Lower leg skin (tissue), 3 donors: Measurements from ENCODE around the gene LIN52.

ENCODE experiments used
- POLR2A ChIP-seq, 2 donors: fragments of 450-650 bp; IDR thresholded peaks; one replicate each; pipeline ENCODE4 v1.6.1; 2016 to 2017; ENCODE audit warnings: antibody characterized with exemption in 2 of 2, mild to moderate bottlenecking in 1 of 2, moderate library complexity in 1 of 2
- TF ChIP-seq, protein P1 (sequence below), 3 donors: fragments of 450-650 bp; IDR thresholded peaks; one replicate each; pipeline ENCODE4 v1.5.1; 2016; ENCODE audit warnings: antibody characterized with exemption in 3 of 3, mild to moderate bottlenecking in 3 of 3, moderate library complexity in 2 of 3

DNA sequence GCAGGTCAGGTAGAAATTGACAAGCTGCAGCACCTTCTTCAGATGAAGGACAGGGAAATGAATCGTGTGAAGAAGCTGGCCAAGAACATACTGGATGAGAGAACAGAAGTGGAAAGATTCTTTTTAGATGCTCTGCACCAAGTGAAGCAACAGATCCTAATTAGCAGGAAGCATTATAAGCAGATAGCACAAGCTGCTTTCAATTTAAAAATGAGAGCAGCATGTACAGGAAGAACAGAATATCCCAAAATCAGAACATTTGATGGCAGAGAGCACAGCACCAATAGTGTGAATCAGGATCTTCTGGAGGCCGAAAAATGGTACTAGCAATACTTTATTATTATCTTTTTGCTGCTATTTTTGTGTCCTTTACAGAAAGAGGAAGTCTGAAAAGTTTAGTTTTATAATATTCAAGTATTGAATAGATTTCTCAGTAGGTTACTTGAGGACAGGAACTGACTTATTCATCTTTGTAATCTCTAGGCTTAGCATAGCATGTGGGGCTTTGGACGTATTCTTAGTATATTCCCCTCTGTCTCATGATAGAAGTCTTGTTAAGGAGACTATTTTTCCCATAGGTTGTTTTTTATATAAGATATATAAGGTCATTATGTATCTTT, 34.8 kb upstream of the LIN52 start:
- TF ChIP-seq, protein P1, sequence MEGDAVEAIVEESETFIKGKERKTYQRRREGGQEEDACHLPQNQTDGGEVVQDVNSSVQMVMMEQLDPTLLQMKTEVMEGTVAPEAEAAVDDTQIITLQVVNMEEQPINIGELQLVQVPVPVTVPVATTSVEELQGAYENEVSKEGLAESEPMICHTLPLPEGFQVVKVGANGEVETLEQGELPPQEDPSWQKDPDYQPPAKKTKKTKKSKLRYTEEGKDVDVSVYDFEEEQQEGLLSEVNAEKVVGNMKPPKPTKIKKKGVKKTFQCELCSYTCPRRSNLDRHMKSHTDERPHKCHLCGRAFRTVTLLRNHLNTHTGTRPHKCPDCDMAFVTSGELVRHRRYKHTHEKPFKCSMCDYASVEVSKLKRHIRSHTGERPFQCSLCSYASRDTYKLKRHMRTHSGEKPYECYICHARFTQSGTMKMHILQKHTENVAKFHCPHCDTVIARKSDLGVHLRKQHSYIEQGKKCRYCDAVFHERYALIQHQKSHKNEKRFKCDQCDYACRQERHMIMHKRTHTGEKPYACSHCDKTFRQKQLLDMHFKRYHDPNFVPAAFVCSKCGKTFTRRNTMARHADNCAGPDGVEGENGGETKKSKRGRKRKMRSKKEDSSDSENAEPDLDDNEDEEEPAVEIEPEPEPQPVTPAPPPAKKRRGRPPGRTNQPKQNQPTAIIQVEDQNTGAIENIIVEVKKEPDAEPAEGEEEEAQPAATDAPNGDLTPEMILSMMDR (IDR thresholded peaks at IDR 0.05), result no peak
- no peak for TF ChIP-seq POLR2A (IDR thresholded peaks at IDR 0.05)
